OCI-LY3 (cell line): Measurements from ENCODE around the gene CPEB1.

Experiments
- H2AFZ ChIP-seq: fragments of 200-600, 300-600 bp; shearing (Covaris generic); 2 replicates; pipeline ENCODE4 v1.6.0; 2014; ENCODE audit warnings: antibody characterized with exemption, low read depth, low read length
- H3K27ac ChIP-seq: fragments of 200-600, 300-600 bp; sonication (generic); 2 replicates; pipeline ENCODE4 v1.5.1; 2014; ENCODE audit warnings: mild to moderate bottlenecking, low read length, moderate library complexity, mixed read lengths
- H3K27me3 ChIP-seq: fragments of 200-600, 300-600 bp; sonication (generic); 2 replicates; pipeline ENCODE4 v1.6.1; 2014; ENCODE audit warnings: low read depth, low read length, mixed read lengths
- H3K36me3 ChIP-seq: fragments of 200-600, 300-600 bp; sonication (generic); replicated peaks from 2 replicates; pipeline ENCODE3; 2014; ENCODE audit warnings: low read depth, low read length, mixed read lengths
- H3K4me1 ChIP-seq: fragments of 300-600, 200-600 bp; sonication (generic); 2 replicates; pipeline ENCODE4 v1.6.1; 2014; ENCODE audit warnings: low read length, mixed read lengths
- H3K4me2 ChIP-seq: fragments of 200-600, 300-600 bp; sonication (generic); 2 replicates; pipeline ENCODE4 v1.6.1; 2014; ENCODE audit warnings: low read length, mixed read lengths
- H3K4me3 ChIP-seq: fragments of 300-600, 200-600 bp; sonication (generic); 2 replicates; pipeline ENCODE4 v1.5.1; 2014; ENCODE audit warnings: antibody characterized with exemption, mild to moderate bottlenecking, low read length, moderate library complexity
- H3K79me2 ChIP-seq: fragments of 300-600, 200-600 bp; shearing (Covaris generic); 2 replicates; pipeline ENCODE4 v1.6.1; 2014; ENCODE audit warnings: mild to moderate bottlenecking, low read length, mixed read lengths
- H3K9ac ChIP-seq: fragments of 300-600, 200-600 bp; shearing (Covaris generic); 2 replicates; pipeline ENCODE4 v1.6.0; 2014; ENCODE audit warnings: mild to moderate bottlenecking, low read length, moderate library complexity
- H3K9me3 ChIP-seq: fragments of 200-600, 300-600 bp; shearing (Covaris generic); 2 replicates; pipeline ENCODE4 v1.6.1; 2014; ENCODE audit warnings: low read length, mixed read lengths; ENCODE audit not compliant: insufficient read depth
- H4K20me1 ChIP-seq: fragments of 200-600, 300-600 bp; sonication (generic); 2 replicates; pipeline ENCODE4 v1.6.1; 2016; ENCODE audit warnings: low read length, mixed read lengths; ENCODE audit not compliant: insufficient read depth
- CTCF ChIP-seq: fragments of 200-600, 300-600 bp; sonication (generic); IDR thresholded peaks from 2 replicates; pipeline ENCODE4 v1.5.1; 2014; ENCODE audit warnings: antibody characterized with exemption, low read length, low read depth
- EZH2phosphoT487 ChIP-seq: fragments of 200-600 bp; shearing (Covaris generic); IDR thresholded peaks from 2 replicates; pipeline ENCODE4 v1.6.1; 2018; ENCODE audit warnings: antibody characterized with exemption, mixed run types, low read depth

Gene CPEB1

GRCh38 chr15:82656641-82657266 lies 9.6 kb upstream of the CPEB1 start:
- Histone ChIP-seq H3K27me3 (peaks cover 35% of the 10 kb centered on the region), H3K36me3 (no peaks in the 10 kb centered on the region), H3K9me3 (no peaks in the 10 kb centered on the region), H4K20me1 (0 out of 2 replicates have a peak, but pooled peaks cover 9% of the 10 kb centered on the region), H3K4me1 (no peaks in the 10 kb centered on the region), H3K9ac (no peak overlapping the region), H3K27ac (no peak overlapping the region), H3K4me3 (no peak overlapping the region), H3K79me2 (no peaks in the 10 kb centered on the region), H3K4me2 (no peak overlapping the region), H2AFZ (no peak overlapping the region)
- no peak for TF ChIP-seq CTCF
- no peak for TF ChIP-seq EZH2phosphoT487

GRCh38 chr15:82655606-82656005 lies 8.4 kb upstream of the CPEB1 start:
- Histone ChIP-seq H4K20me1 (0 out of 2 replicates have a peak, but pooled peaks cover under 1% of the 10 kb centered on the region), H3K27me3 (peaks cover 25% of the 10 kb centered on the region), H2AFZ (no peak overlapping the region), H3K4me1 (no peaks in the 10 kb centered on the region), H3K79me2 (no peaks in the 10 kb centered on the region), H3K4me3 (no peak overlapping the region), H3K4me2 (no peak overlapping the region), H3K36me3 (no peaks in the 10 kb centered on the region), H3K9ac (no peak overlapping the region), H3K9me3 (no peaks in the 10 kb centered on the region), H3K27ac (no peak overlapping the region)
- TF ChIP-seq CTCF (no peak), EZH2phosphoT487 (no peak)

GRCh38 chr15:82653483-82654168 lies 6.5 kb upstream of the CPEB1 start:
- Histone ChIP-seq H3K36me3 (no peaks in the 10 kb centered on the region), H3K4me3 (no peak overlapping the region), H3K4me2 (no peak overlapping the region), H3K9ac (no peak overlapping the region), H3K4me1 (no peaks in the 10 kb centered on the region), H4K20me1 (0 out of 2 replicates have a peak, but pooled peaks cover 3% of the 10 kb centered on the region), H3K9me3 (no peaks in the 10 kb centered on the region), H2AFZ (no peak overlapping the region), H3K27me3 (peaks cover 23% of the 10 kb centered on the region), H3K79me2 (no peaks in the 10 kb centered on the region), H3K27ac (no peak overlapping the region)
- TF ChIP-seq EZH2phosphoT487 (no peak), CTCF (no peak)

- Histone ChIP-seq H3K4me1 (no peaks in the 10 kb centered on the region), H3K4me3 (no peak overlapping the region), H4K20me1 (0 out of 2 replicates have a peak, but pooled peaks cover 3% of the 10 kb centered on the region), H3K27ac (no peak overlapping the region), H3K9ac (no peak overlapping the region), H3K36me3 (no peaks in the 10 kb centered on the region), H3K9me3 (no peaks in the 10 kb centered on the region), H3K4me2 (no peak overlapping the region), H3K27me3 (peaks cover 19% of the 10 kb centered on the region), H2AFZ (no peak overlapping the region), H3K79me2 (no peaks in the 10 kb centered on the region)
- TF ChIP-seq CTCF (no peak), EZH2phosphoT487 (no peak)
Measured at GRCh38 chr15:82651708-82652107, 4.5 kb upstream of the CPEB1 start.
